Fibroblast of peridontal ligament (primary cell): Measurements from ENCODE around the gene DKKL1.
"Not testable (repeated sequence)": the region's sequence is repeated elsewhere in the genome, so short reads cannot be mapped to it uniquely, and the experiment has no call there.

ENCODE experiments used
- DNase-seq: peaks from one replicate; pipeline ENCODE4 v3.0.0-alpha.2; 2010; ENCODE audit errors: extremely low read depth

DKKL1 gene

GRCh38 chr19:49363268-49364082, at the start of gene DKKL1:
Gene DKKL1, plus strand, starts transcription at chr19:49363877. Its CDS starts 122 bp downstream, at chr19:49363999.
- peak; percentile 98 for DNase-seq

DNA sequence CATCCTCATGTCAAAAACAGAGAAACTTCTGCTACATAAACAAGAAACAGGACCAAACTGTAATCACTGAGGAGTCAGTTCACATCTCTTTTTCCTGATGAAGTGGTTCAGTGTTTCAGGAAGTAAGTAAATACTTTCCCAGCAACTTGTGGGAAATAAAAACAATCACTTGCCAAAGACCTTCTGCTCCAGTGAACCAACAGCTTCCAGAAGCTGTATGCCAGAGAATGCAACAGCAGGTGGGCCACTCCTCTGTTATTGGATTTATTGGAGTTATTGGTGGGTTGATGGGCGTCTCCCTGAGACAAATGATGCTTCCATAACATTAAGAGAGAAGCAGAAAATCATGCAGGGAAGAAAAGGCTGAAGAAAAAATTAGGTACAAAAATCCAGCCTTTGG, 48.6 kb upstream of the DKKL1 start:
- no peak for DNase-seq

DNA sequence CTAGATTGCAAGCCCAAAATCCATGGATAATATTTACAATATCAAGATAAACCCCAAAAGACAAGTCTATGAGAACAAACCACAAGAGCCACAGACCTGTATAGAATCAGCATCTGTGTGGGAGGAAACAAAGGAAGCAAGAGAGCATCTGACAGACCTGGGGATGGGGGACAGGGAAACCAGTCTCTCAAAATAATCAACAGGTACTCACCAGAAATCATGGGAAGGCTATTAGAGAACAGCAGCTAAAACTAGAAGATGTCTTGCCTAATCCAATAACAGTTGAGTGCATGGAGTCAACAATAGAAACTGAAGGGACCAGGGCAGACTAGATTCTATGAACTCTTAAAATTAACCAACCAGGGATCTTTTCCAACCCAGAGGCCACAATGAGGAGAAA, 47.4 kb upstream of the DKKL1 start:
- no peak for DNase-seq

- no peak for DNase-seq
Measured at GRCh38 chr19:49318296-49318695, 45.4 kb upstream of the DKKL1 start.

GRCh38 chr19:49324801-49325576, 38.7 kb upstream of the DKKL1 start, which contains the start of gene SLC6A16:
Gene SLC6A16, minus strand, starts transcription at chr19:49325191. Its CDS starts 13,844 bp downstream, at chr19:49311347.
- DNase-seq, result no peak

GRCh38 chr19:49325756-49326155, 37.9 kb upstream of the DKKL1 start:
- DNase-seq, result not testable (repeated sequence)

- no peak for DNase-seq
Measured at GRCh38 chr19:49326165-49326704, 37.4 kb upstream of the DKKL1 start.

- DNase-seq, result no peak
Measured at GRCh38 chr19:49327878-49328544, 35.7 kb upstream of the DKKL1 start.

GRCh38 chr19:49328741-49329140, 34.9 kb upstream of the DKKL1 start:
- no peak for DNase-seq

GRCh38 chr19:49331187-49331586, 32.5 kb upstream of the DKKL1 start:
- not testable (repeated sequence) for DNase-seq

- DNase-seq, result peak; percentile 33
Measured at GRCh38 chr19:49331616-49332055, 32.0 kb upstream of the DKKL1 start.

GRCh38 chr19:49332691-49333417, 30.8 kb upstream of the DKKL1 start:
- not testable (repeated sequence) for DNase-seq

- no peak for DNase-seq
Measured at GRCh38 chr19:49333418-49333805, 30.3 kb upstream of the DKKL1 start.

DNA sequence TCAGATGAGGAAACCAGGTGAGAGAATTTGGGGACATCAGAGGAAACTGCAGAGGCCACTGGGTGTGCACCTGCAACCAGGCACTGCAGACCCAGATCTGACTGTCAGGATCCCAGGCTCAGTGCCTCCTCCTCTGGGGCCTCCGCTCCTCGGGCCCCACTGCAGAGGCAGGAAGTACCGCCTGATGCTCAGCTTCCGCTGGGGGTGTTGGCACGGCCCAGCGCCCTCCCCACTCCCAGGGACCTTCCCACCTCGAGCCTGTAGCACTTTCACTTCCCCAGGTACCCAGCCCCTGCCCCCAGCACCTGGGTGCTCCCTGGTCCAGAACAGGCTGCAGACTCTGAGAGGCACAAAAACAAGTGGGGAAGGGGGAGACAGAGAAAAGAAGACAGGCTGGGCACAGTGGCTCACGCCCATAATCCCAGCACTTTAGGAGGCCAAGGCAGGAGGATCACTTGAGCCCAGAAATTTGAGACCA, 29.8 kb upstream of the DKKL1 start:
- DNase-seq, result no peak

DNA sequence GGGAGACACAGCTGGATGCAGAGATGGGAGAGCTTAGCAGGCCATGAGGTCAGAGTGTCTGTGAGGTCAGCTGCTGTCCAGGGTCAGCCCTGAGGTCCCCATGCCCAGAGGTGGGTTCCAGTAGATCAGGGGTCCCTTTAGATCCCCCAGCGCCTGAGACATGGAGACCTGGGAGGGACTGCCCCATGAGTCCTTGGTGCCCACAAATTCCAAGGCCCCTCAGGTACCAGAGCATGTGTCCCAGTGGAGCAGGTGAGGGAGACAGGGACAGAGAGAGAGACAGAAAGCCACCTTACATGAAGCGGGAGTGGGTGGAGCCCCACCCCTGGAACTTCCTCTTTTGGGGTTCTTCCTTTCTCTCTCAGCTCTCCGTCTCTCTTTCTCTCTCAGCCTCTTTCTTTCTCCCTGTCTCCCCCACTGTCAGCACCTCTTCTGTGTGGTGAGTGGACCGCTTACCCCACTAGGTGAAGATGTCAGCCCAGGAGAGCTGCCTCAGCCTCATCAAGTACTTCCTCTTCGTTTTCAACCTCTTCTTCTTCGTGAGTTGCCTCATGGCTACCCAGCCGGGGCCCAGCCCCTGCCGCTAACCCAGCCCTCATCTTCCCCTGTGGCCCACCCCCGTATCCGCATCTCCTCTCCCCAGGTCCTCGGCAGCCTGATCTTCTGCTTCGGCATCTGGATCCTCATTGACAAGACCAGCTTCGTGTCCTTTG, 28.4 kb upstream of the DKKL1 start, which contains the start of gene CD37:
CD37 (plus strand) TSS at position 336 of the 713 bp plus-strand sequence; CDS start at position 471, 135 bp downstream.
- no peak for DNase-seq

GRCh38 chr19:49335784-49336481, 27.7 kb upstream of the DKKL1 start:
- DNase-seq, result no peak

- no peak for DNase-seq
Measured at GRCh38 chr19:49336482-49337266, 27.0 kb upstream of the DKKL1 start.

- no peak for DNase-seq
Measured at GRCh38 chr19:49337267-49338022, 26.2 kb upstream of the DKKL1 start.
